22Rv1 (cell line): ENCODE data around the gene SLC38A5.

Source experiments
- H3K27ac ChIP-seq: fragments of 450-650 bp; 2 replicates; pipeline ENCODE4 v1.5.1; 2017
- ZFX ChIP-seq: fragments of 450-650 bp; IDR thresholded peaks from 2 replicates; pipeline ENCODE4 v1.6.1; 2017; ENCODE audit warnings: antibody characterized with exemption, borderline replicate concordance
- TF ChIP-seq, protein P1 (sequence below): fragments of 450-650 bp; IDR thresholded peaks from 2 replicates; pipeline ENCODE4 v1.5.1; 2017; ENCODE audit warnings: mild to moderate bottlenecking

The SLC38A5 gene

GRCh38 chrX:48491809-48492208 is 21.7 kb upstream of the SLC38A5 start:
- no peak overlapping the region for H3K27ac ChIP-seq
- TF ChIP-seq, protein P1, sequence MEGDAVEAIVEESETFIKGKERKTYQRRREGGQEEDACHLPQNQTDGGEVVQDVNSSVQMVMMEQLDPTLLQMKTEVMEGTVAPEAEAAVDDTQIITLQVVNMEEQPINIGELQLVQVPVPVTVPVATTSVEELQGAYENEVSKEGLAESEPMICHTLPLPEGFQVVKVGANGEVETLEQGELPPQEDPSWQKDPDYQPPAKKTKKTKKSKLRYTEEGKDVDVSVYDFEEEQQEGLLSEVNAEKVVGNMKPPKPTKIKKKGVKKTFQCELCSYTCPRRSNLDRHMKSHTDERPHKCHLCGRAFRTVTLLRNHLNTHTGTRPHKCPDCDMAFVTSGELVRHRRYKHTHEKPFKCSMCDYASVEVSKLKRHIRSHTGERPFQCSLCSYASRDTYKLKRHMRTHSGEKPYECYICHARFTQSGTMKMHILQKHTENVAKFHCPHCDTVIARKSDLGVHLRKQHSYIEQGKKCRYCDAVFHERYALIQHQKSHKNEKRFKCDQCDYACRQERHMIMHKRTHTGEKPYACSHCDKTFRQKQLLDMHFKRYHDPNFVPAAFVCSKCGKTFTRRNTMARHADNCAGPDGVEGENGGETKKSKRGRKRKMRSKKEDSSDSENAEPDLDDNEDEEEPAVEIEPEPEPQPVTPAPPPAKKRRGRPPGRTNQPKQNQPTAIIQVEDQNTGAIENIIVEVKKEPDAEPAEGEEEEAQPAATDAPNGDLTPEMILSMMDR: no peak
- no peak for TF ChIP-seq ZFX

DNA sequence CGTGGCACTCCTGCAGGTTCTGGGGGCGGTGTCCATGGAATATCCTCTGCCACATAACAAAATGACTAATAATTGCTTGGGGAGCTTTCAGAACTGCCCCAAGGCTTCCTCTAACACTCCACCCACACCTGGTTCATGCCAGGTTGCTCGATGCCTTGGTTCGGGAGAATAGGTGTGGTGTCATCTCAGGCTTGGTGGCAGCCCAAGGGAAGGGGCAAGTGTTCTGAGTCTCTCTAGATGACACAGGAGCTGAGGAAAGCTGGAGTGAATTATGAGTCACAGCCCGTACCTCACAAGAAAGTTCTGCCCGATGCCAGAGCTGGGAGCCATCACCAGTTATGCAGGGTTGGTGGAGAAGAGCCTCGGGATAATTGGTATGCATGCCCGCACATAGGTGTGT is 20.6 kb upstream of the SLC38A5 start:
- TF ChIP-seq, protein P1: no peak
- TF ChIP-seq ZFX: no peak
- no peak overlapping the region for H3K27ac ChIP-seq

DNA sequence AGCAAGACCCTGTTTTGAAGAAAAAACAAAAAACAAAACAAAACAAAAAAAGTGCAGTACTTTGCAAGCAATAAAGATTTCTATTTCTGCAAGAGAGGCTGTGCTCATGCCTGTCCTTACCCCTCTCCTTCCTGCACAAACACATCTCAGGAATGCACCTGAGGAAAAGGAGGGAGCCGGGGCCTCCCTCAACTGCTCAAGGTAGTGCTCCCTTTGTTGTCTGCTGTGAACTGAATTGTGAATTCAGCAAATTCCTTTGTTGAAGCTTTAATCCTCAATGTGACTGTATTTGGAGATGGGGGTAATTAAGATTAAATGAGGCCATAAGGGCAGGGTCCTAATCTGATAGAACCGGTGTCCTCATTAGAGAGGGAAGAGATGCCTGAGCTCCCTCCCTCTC is 19.8 kb upstream of the SLC38A5 start:
- no peak overlapping the region for H3K27ac ChIP-seq
- TF ChIP-seq, protein P1: no peak
- no peak for TF ChIP-seq ZFX

GRCh38 chrX:48489296-48489695 is 19.2 kb upstream of the SLC38A5 start:
- no peak for TF ChIP-seq ZFX
- TF ChIP-seq, protein P1: no peak
- H3K27ac ChIP-seq: no peak overlapping the region

- TF ChIP-seq, protein P1: no peak
- TF ChIP-seq ZFX: no peak
- no peak overlapping the region for H3K27ac ChIP-seq
Observed at GRCh38 chrX:48488034-48488433, 18.0 kb upstream of the SLC38A5 start.

DNA sequence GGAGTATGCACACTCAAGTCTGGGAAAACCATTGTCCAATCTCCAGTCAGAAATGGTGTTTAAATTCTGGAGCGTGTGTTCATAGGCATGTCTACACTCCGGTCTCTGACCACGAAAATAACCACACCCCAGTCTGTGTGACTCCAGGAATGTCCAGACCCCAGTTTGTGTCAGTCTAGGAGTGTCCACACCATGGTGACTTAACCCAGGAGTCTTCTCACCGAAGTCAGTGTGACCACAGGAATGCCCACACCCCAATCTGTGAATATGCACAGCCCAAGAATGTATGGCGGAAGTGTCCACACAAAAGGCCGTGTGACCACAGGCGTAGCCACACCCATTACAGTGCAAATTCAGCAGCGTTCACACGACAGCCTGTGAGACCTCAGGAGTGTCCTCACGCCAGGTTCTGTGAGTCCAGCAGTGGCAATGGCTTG is 17.3 kb upstream of the SLC38A5 start:
- TF ChIP-seq ZFX: no peak
- TF ChIP-seq, protein P1: no peak
- no peak overlapping the region for H3K27ac ChIP-seq

- TF ChIP-seq, protein P1: no peak
- TF ChIP-seq ZFX: no peak
- H3K27ac ChIP-seq: no peak overlapping the region
Observed at GRCh38 chrX:48482526-48482925, 12.5 kb upstream of the SLC38A5 start.
